HG03442 (cell line): ENCODE data around the gene GABRB3.

ENCODE experiments used
- ATAC-seq: cut with Tn5 transposase; IDR thresholded peaks from one replicate; pipeline ENCODE4 v1.9.1; 2021; ENCODE audit warnings: mild to moderate bottlenecking, moderate library complexity; ENCODE audit not compliant: unreplicated experiment

GABRB3 gene

DNA sequence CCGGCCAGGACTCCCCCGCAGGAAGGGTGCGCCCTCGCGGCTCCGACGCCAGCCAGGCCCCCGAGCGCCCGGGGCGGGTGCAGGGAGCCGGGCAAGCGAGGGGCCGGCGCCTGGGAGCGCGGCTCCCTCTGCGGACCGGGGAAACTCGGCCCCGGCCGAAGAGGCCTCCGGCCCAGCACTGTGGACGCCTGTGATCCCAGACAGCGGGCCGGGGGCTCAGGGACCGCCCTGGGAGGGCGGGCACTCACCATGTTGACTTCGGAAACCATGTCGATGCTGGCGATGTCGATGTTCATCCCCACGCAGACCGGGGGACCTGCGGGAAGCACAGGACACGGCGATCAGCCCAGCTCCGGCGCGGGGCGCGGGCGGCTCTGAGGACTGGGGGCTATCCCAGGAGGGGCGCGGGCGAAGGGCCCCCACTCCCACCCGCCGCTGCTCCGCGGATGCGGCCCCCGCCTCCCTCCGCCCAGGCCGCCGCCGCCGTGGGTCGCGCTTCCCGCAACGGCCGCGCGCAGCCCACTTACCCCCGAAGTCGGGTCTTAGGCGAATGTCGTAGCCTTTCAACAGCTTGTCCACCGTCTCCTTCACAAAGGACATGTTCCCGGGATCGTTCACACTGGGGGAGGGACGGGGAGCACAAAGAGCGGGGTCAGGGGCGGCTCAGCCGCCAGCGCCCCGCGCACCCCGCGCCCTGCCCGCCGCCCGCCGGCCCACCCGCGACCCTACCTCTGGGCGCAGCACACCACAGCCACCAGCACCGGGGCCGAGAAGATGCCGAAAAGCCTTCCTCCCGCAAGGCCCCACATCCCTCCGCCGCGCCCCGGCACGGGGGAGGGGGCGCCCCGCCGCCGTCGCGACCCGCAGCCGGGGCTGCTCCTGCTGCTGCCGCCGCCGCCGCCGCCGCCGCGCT, at the start of gene GABRB3:
Gene GABRB3 (minus strand): TSS at position 913 of the 913 bp plus-strand sequence.
- no peak for ATAC-seq

DNA sequence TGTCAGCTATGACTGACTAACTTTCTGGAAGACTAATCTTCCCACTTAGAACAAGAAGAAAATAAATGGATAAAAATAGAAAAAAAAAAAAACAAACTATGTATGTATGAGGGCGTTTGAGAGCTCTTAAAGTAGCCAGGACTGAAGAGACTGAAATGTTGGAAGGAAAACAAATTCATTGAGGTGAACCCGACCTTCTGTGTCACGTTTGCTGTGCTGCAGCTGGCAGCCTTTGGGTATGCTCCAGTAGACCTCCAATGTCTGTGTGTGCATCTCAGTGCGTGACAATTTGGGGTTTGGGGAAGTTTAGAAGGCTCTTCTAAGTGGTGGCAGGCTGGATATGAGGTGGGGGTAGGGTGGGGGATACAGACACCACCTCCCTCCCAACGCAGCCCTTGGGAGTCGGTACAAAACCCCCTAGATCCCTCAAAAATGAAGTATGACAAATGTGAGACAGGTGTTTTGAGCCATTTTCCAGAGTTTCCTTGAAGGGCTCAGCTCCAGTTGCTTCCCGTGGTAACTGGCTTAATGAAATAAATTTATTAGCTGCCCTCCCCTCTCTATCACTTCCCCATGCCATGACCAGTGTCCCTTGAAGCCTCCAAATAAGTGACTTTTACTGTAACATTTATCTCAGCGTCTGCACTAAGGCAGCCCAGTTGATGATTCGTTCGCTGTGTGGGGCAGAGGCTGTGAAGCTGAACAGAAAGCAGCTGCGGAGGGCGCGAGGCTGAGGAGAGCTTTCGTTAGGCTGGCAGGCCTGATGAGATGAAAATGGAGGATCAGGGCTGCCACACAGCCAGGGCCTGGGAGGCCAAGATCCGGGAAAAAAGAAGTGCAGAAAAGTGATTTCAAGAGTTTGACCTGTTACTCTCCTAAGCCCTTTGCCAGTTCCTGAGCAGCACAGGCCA, 34.9 kb upstream of the GABRB3 start:
- no peak for ATAC-seq

DNA sequence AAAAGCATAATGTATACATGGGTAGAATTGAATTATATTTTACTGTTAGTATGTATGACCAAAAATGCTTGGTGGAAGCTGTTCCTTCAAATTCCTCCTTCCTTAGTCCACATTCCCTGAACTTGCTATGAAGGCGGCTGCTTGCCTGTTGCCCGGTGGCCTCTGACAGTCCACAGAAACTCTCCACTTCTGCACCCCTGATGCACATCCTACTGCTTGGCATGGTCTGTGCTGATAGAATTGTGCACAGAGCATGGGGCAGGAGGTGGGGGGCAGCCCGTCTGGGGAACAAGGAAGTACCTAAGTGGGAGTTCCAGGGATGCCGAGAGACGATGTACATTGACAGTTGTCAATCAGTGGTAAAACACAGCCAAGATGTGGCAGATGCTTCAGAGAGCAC, 33.7 kb upstream of the GABRB3 start:
- no peak for ATAC-seq

DNA sequence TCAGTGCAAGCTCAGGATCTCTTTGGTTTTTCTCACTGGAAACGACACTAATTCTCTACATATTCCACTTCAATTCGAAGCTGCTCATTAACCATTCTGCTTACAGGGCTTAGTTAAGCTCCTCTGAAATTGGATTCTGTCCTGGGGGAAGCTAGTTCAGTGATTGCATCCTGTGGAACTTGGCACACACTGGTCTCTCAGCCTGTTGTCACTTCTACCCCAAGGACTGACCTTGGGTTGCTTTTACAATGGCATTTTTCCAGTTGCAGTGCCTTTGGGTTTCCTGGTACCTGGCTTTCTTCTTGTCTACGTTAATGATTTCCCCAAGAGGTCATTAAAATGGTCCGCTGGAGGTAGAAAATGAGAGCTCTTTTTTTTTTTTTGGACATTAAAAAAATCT, 33.3 kb upstream of the GABRB3 start:
- ATAC-seq = no peak

DNA sequence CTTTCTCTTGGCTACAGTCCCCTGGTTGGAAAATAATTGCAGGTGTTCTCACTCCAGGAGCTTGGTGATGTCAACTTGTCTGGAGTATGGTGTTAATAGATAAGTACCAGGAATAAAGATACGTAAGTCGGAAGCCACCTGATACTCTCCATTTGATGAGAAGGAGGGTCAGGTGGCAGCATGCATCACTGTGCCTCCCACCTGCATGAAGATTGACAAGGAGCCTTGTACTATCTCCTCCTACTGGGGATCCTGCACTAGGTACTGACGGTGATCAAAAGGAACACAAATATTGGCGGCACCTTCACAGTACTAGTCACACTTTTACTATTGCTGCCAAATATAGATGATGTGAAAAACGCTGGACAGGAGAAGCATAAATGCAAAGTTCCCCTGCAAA, 32.6 kb upstream of the GABRB3 start:
- ATAC-seq = no peak

DNA sequence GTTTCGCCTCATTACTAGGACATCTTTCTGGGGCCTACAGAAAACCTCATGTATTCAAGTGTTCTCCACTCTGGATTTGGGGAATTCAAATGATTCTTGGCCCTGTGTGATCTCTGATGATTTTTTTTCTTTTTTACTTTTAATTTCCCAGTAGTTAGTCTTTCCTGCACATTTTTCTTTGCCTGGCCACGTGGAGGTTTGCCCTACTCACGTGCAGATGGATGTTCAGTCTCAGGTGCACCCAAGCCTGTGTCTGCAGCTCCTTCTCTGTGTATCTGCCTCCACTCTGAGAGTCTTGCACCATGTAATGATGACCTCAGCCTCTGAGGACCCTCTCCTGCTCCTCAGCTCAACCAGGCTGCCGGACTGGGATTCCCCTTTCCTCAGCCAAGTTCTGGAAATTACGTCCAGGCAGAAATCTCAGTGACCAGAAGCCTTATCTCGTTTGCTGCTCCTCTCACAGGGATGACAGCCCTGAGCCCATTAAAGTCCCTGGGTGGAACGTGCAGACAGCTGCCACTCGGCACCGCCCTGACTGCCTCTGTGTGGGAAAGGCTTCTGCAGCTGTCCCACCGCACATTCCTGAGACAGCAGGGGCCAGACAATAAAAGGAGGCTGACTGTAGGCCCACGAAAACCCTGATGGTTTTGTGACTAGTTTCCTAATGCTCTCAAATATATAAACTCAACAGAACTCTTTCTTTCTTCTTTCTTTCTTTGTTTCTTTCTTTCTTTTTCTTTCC, 31.4 kb upstream of the GABRB3 start:
- ATAC-seq = no peak

DNA sequence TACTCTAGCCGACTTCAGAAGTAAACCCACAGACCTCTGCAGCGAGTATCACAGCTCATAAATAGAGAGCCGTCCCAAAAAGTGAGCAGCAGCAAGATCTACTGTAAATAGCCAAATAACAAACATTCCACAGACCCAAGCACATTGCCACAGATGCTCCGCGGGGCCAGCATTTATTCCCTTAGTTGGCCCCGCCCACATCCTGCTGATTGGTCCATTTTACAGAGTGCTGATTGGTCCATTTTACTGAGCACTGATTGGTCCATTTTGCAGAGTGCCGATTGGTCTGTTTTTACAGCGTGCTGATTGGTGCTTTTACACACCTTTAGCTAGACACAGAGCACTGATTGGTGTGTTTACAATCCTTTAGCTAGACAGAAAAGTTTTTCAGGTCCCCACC, 17.3 kb upstream of the GABRB3 start:
- no peak for ATAC-seq

DNA sequence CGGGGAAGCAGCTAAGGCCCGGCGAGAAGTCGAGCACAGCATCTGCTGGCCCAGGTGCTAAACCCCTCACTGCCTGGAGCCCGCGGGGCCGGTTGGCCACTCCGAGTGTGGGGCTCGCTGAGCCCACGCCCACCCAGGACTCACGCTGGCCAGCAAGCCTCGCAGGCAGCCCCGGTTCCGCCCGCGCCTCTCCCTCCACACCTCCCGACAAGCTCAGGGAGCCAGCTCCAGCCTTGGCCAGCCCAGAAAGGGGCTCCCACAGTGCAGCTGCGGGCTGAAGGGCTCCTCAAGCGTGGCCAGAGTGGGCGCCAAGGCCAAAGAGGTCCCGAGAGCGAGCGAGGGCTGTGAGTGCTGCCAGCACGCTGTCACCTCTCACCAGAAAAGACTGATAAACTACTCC, 8.9 kb upstream of the GABRB3 start:
- no peak for ATAC-seq

DNA sequence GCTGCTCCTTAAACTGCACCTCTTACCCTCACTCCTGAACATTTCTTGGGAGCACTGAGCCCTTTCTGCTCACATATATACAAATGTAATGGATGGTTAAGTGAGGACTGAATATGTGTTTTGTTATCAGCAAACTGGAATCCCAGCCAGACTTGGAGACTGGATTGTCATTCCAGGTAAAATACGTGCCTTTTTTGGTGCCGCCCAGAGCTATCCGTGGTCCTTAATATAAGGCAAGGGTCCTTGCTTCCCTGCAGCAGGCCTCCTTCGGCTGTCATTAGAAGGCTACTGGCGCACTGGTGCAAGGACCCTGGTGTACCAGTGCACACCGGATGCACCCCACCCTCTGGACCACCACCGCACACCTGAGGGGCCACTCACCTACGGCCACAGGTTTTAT, 1.1 kb upstream of the GABRB3 start:
- no peak for ATAC-seq

DNA sequence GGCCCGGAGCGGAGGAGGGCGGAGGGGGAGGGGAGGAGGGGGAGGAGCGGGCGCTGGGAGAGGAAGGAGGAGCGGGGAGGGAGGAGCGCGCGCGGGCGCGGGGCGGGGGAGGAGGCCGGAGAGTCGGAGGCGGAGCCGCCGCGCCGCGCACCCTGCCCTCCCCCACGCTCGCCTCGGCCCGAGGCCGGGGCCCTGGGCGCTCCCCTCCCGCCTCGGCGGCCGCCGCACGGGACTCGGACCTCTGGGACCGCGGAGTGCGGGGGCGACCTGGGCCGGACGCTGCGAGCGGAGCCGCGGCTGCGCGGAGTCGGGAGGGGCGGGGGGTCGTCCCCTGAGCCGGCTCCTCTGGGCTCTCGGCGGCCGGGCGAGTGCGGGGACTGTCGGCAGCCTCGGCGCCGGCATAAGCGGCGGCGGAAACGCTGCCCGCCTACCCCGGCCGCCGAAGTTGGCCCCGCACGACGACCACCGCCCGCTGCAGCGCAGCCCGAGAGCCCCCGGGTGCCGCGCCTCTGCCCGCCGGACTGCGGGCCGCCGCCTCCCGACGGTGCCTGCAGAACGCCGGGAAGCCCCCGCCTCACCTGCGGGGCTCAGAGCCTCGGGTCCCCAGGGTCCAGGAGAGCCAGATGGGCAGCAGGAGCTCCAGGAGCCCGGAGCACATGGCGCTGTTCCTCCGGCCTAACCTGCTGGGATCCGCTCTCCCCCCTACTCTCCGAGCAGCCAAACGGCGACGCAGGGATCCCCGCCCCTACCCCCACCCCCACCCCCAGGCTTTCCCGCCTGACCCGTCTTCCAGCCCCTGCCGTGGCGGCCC, 406 bp upstream of the GABRB3 start:
- no peak for ATAC-seq

DNA sequence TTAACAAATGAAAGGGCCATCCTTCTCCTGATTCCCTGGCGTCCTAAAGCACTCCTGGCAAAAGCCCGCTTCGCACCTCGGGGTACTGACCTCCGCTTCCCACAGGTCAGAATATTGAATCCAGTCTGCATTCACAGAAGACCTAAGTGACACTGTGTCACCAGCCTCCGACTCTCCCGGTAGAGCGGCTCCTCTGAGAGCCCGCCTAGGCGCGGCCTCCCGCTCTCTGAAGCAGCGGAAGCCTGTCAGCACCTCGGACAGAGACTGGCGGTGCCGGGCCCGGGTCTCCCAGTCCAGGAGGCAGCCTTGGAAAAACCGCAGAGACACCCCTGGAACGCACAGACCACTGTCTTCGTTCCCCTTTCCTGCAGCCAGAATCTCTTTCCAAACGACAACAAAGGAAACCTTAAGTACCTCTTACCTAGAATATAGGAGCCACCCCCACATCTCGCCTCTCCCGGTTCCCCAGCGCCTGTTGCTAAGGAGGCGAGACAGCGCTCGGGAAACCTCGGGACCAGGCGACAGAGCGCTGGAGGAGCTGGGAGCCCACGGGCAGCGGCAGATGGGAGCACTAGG, 1.2 kb downstream of the GABRB3 start:
- no peak for ATAC-seq

DNA sequence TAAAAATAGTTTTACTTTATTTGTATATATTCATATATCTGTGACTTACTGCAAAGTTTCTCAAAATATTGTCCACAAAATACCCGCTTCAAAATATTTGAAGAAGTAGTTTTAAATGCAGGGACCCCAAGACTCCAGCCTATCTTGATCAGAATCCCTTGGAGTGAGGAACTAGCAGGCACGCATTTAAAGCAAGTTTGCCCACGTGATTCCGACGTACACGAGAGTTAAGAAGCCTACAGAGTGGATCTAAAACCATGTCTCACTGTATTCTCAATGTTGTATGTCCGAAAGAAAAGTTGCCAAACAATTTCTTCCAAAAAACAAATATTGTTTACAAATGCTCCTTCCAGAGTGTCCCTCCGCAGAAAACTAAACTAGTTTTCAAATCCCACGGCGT, 1.7 kb downstream of the GABRB3 start:
- no peak for ATAC-seq

DNA sequence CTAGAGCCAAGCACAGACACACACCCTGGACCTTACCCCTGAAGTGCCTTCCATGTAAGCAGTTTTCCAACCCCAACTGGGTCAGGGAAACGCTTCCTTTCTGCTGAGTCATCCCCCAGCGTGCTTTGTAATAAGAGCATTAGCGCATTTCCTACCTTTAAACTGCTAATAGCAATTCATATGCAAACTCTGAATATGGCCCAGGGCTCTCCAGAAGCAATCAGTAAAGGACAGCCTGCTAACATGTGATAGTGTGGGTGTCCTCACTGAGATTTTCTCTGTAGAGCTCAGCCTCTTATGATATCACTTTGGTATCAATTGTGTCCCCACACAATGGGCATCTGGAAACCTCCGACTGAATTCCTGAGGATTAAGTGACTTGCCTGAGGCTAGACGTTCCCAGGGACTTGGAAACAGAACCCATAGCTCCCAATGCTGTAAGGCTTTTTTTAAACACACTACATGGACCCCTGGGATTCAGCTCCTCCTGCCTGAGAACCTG, 5.6 kb downstream of the GABRB3 start:
- no peak for ATAC-seq

DNA sequence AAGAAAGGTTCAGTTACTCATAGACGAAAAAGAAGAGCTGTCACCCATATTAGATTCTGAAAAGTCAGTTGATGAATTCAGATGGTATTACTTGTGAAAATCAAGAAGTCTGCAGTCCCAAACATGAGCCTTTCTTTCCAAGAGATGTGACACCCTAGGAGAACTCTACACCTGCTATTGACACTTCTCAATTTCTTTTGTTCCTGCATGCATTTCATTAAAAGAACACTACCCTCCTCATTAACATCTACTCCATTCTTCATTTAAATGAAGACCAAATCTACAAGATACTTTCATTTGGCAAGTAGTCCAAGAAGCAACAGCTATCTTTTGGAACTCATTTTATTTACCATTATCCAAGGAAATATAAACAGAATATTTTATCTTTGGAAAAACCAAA, 6.6 kb downstream of the GABRB3 start:
- no peak for ATAC-seq

DNA sequence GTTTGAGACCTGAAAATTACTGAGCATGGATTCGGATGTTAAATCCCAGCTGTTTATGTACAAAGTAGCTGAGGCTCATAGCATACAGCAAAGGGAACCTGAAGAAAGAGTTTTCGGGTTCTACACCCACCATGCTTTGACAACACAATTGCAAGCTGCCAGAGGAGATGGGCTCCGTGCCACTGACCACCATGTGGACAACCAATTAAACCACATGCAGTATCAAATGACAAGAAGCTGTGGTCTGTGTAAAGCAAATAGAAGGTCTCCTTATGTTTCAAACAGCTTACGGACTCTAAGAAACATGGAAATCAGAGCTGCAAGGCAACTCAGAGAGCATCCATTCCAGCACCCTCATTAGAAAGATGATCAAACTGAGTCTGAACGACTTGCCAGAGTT, 12.9 kb downstream of the GABRB3 start:
- no peak for ATAC-seq

DNA sequence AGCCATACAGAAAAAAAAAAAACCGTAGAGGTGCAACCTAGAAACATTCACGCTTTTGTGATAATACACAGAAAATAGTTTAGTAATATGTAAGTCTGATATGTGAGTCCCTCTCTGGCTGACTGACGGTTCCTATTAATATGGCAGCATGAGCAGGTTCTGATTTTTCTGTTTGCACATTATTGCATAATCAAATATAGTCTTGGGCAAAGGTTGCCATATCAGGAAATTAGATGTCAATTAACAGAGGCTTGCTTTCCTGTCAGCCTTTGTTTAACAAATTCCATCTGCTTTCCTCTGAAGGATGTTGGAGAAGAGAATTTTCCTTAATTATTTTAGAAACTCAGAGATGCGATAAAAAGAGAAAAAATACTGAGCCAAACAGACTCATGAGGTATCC, 14.8 kb downstream of the GABRB3 start:
- ATAC-seq = no peak

DNA sequence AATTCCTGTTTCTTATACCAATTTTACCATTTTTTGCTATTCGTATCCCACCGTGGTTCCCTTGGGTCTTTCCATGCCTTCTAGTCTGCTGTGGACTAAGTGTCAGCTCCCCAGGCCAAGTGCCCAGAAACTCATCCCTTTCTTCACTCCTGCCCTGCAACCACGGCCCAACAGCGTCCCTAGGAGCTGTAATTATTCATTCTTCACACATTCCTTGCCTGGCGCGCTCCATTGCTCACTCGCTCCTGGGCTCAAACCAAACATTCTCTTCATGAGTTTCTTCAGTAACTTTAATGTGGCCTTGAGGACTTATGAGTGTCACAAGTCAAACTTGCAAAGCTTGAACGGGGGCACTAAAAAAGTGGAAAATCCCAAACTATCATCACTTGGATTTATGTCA, 15.7 kb downstream of the GABRB3 start:
- no peak for ATAC-seq

DNA sequence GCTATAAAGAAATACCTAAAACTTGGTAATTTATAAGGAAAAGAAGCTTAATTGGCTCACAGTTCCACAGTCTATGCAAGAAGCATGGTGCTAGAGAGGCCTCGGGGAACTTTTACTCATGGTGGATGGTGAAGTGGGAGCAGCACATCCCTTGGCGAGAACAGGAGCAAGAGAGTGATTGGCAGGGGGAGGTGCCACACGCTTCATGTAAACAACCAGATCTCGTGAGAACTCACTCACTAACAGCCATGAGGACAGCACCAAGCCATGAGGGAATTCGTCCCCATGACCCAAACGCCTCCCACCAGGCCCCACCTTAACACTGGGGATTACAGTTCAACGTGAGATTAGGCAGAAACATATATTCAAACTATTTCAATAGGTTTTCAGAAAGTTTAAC, 28.0 kb downstream of the GABRB3 start:
- no peak for ATAC-seq

DNA sequence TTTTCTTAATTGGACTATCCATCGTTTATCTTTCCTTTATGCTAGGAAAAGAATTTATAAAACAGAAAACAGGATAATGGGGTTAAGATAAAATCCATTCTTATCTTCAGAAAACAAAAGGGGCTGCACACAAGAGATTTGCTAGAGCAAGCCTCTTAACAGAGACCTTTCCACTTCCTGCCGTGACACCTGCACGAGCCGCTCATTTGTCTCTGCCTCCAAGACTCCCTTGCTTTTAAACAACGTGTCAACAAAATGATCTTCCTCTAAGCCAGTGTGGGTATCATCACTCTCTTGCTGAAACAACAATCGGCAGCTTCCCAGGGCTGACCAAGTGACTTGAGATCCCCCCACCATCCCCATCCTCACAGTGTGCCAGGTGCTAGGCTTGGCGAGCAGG, 33.1 kb downstream of the GABRB3 start:
- no peak for ATAC-seq

DNA sequence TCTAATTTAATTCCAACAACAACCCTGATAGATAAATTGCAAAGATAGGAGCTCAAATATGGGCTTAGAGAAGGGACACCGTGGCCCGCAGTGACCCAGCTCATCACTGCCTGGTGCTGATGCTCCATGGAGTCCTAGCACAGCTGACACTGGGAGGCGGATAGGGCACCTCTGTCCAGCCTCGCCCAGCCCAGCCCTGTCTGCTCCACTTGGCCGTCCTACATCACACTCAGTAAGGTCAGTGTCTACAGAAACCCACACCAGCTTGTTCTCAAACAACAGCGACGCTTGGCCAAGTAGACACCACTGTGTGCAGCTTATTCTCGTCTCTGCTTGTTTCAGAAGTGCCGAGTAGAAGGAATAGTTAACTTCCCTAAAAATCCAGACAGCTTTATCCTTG, 33.9 kb downstream of the GABRB3 start:
- ATAC-seq = no peak
